ENCODE data around the gene FBRS.

The FBRS gene

DNA sequence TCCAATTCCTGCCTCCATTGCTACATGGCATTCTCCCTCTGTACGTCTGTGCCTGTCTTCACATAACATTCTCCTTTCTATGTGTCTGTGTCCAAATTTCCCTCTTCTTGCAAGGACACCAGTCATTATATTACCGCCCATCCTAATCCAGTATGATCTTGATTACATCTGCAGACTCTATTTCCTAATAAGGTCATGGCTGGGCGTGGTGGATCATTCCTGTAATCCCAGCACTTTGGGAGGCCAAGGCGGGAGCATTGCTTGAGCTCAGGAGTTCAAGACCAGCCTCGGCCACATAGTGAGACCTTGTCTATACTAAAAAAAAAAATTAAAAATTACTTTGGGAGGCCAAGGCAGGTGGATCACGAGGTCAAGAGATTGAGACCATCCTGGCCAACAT, 12.5 kb upstream of the FBRS start:
- no peak for DNase-seq

DNA sequence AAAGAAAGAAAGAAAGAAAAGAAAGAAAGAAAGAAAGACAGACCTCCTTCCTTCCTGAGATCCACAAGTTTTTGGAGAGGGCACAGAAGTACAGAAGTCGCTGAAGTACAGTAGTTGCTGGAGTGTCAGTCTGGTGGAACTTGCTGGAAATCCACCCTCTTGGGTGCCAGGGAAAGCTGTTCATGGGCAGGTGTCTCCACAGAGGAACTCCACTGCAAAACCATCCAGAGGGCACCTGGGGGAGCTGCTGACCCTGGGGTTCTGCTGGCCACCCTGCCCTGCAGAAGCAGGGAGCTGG, 11.0 kb upstream of the FBRS start:
- no peak for DNase-seq

DNA sequence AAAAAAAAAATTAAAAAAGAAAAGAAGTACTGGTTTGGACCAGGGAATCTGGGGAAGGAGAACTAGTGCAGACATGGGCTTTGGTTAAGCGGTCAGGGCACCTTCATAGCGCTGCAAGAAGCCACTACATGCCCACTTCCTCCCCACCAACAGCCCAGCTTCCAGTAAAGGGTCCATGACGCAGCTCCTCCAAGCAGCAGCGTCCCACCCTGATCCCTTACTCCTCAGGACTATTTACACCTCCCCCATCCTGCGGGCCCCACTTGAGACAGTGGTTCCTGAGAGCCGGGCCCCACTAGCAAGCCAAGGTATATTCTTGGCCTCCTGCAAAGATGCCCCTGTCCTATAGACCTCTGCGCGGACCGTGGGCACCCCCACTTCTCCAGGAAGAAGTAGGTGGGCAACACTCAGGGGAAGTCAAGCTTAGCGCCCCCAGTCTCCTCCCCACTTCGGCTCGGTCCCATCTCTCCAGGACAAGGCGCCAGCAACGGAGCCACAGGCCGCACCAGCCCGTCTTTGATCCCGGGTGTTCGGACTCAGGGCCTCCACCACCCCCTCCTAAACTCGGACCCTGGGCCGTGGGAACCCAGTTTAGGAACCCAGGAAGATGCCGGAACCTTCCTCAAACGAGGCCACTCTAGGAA, 8.4 kb upstream of the FBRS start:
- no peak for DNase-seq

DNA sequence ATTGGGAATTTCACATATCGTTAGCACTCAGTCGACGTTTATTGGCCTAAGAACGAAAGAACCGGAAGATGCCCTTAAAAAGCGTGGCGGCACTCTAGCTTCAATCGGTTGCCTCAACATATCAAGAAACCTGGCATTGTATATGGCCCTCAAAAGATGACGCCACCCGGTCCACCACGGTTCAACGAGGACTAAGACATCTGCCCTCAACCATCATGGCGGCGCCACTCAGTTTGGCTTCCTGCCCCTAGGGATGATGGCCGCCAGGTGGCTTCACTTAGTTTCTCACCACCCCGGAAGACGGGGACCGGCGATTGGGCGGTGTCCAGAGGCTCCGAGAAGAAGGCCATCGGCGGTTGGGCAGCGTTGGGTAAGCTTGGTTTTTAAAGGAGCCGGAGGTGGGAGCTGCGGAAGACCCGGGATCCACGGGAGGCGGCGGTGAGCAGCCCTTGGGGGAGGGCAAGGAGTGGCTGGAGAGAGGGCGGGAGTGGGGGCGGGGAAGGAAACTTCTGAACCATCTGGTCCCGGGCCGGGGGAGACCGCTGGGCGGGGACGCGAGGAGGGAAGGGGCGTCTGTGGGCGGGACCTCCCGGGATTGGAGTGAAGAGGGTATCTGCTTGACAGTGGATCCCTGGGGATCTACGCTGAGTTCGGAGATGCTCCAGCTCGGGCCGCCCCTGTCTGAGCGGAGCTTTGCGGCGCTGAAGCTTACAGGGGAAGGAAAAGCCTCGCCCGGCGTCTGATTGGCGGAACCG, 7.7 kb upstream of the FBRS start, which contains the start of gene PRR14:
TSS of gene PRR14 (plus strand) at position 592 of the 755 bp plus-strand sequence. CDS start 686 bp downstream, outside the sequence.
- DNase-seq = peak; percentile 96 to 97

DNA sequence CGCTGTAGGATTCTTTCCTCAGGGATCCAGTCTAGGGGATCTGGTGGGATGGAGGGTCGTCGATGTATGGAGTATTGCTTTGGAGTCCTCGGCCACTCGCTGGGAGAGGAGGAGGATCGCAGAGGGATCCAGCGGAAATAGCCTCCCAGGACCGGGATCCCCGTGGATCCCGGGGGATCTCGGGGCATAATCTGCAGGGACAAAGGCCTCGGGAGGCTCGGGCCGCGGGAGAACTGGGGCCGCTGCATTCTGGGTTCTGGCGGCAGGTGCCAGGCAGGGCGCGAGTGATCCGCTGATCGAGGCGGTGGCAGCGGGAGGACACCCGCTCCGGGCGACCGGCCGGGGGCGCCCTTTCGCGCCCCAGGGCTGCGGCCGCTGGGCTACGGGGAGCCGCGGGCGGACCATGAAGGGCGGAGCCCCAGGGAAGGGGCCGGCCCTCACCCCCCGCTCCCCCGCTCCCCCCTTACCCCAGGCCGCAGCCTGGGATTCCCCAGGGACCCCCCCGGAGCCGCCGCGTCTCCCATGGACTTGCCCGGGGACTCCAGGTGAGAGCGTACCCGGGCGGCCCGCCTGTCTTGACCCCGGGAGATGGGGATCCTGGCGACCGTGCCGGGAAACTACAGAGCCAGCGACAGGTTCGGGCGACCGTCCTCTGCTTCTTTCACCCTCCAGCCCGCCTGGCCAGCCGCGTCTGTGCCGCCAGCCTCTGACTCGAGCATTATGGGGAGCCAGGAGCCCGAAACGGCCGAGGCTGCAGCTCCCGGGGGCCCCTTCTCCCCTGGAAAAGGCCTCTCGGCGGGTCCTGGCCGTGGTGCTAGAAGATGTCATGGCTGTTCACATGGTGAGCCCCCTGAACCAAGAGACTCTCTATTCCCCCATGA, 6.9 kb upstream of the FBRS start:
- peak; percentile 36 to 37 for DNase-seq

DNA sequence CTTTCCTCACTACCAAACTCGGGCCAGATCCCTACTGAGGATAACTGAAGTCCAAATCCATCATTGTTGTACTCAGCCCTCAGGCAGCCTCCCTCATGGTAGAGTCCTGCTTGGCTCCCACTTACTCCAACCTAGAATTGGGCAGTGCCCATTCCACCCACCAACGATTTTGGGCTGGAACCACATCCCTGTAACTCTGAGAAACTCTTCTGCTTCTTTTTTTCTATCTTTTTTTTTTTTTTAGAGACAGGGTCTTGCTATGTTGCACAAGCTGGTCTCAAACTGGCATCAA, 6.3 kb upstream of the FBRS start:
- DNase-seq = no peak

DNA sequence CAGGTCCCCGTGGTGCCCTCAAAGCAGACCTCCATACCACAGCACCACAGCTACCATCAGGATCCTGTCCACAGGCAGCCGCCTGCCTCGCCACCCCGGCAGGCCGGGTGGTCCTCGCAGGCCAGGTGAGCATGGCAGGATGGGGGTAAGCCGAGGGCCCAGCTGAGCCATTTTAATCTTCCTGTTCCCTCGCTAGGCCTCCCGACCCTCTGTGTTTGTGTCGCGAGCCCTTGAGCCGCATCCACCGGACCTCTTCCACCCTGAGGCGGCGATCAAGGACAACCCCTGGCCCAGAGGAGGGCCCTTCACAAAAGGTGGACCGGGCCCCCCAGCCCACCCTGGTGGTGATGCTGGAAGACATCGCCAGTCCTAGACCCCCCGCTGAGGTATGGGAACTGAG, 5.5 kb upstream of the FBRS start:
- no peak for DNase-seq

DNA sequence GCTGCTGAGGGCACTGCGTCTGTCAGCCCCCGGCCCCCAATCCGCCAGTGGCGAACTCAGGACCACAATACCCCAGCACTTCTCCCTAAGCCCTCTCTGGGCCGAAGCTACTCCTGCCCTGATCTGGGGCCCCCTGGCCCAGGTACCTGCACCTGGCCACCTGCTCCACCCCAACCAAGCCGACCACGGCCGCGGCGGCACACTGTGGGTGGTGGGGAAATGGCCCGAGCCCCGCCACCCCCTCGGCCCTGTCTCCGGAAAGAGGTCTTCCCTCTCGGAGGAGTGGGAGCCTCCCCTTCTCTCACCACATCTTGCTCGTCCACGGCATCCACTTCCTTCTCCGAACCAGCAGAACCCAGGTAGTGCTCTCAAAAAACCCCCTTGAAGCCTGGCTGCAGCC, 3.4 kb upstream of the FBRS start:
- DNase-seq = no peak

DNA sequence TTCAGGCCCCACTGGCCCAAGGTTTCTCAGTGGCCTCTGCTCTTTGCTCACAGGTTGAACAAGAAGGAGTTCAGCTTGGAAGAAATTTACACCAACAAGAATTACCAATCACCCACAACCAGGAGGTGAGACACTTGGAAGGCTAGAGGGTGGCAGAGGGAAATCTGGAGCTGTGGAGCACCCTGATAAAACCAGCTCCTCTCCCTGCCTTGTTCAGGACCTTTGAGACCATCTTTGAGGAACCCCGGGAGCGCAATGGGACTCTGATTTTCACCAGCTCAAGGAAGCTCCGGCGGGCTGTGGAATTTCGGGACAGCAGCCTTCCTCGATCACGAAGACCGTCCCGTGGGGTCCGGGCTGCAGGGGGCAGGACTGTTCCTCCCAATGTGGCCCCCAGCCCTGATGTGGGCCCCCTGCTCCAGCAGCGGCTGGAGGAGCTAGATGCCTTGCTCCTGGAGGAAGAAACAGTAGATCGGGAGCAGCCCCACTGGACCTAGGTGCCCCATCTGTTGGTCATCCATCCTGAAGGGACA, 2.4 kb upstream of the FBRS start:
- DNase-seq = no peak

DNA sequence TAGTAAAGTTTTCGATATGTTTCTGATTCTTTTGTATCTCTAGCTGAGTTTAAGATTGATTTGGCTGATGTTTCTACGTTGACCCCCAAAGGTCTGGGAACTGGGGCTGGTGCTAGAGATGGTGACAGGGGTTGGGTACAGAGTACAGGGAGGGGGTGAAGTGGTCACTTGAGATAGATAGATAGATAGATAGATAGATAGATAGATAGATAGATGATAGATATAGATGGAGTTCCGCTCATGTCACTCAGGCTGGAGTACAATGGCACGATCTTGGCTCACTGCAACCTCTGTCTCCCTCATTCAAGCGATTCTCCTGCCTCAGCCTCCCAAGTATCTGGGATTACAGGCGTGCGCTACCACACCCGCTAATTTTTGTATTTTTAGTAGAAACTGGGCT, 1.8 kb upstream of the FBRS start:
- DNase-seq = no peak

DNA sequence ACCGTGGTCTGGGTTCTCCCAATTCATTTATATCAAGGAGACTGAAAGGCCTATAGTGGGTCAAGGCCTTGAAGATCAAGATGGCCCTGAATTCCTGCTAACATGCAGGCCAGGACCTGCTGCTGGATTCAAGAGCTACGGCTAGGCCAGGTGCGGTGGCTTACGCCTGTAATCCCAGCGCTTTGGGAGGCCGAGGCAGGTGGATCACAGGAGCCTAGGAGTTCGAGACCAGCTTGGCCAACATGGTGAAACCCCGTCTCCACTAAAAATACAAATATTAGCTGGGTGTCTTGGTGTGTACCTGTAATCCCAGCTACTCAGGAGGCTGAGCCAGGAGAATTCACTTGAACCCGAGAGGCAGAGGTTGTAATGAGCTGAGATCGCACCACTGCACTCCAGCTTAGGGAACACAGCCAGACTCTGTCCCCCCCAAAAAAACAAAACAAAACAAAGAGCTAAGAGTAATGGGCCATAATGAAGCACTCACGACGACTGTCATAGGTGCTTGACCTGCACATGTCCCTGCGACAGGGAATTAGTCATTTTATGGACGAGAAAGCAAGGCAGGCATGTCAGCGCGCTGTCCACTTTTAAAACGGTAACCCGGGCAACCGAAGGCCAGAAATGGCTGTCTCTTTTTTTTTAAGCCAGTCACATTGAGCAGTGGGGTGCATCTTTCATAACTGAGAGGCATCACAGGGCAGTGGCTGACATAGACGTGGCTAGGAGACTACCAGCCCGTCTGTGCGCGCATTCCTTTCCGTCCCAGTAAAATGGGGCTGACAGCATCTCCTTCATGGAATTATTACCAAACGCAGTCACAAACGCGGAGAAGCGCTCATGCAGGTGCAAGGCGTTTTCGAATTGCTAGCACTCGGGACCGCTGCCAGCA, 1.0 kb upstream of the FBRS start:
- DNase-seq = peak in 1 of 2 experiments; percentile 70

DNA sequence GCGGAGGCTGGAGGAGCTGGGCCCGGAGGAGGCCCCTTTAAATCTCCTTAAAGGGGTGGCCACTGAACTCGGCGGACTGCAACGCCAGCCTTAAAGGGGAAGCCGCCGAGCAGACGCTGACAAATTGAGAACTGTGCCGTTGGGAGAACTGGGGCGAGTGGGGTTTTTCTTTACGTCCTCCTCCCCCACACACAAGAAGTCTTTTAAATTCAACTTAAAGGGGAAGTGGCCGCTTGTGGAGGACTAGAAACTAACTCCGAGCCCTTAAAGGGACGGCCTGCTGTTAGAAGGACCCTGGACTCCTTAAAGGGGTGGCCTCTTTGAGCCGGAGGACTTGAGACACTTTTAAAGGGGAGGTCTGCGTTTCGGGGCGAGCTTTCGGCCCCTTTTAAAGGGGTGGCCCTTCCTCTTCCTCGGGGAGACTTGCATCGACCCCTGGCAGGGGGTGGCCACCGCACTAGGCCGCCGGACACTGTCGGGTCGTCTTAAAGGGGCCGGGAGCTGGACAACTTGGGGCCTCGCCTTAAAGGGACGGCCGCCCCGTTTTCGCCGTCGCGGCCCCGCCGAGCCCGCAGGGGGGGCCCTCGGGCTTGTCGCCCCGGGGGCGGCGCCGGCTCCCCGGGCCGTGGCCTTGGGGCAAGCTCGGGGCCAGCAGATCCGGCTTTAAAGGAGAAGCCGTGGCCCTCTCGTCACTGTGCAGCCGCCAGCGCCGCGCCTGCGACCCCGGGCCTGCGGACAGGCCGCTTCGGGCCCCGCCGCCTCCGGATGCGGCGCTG, 688 bp downstream of the FBRS start:
- peak; percentile 80 to 85 for DNase-seq

DNA sequence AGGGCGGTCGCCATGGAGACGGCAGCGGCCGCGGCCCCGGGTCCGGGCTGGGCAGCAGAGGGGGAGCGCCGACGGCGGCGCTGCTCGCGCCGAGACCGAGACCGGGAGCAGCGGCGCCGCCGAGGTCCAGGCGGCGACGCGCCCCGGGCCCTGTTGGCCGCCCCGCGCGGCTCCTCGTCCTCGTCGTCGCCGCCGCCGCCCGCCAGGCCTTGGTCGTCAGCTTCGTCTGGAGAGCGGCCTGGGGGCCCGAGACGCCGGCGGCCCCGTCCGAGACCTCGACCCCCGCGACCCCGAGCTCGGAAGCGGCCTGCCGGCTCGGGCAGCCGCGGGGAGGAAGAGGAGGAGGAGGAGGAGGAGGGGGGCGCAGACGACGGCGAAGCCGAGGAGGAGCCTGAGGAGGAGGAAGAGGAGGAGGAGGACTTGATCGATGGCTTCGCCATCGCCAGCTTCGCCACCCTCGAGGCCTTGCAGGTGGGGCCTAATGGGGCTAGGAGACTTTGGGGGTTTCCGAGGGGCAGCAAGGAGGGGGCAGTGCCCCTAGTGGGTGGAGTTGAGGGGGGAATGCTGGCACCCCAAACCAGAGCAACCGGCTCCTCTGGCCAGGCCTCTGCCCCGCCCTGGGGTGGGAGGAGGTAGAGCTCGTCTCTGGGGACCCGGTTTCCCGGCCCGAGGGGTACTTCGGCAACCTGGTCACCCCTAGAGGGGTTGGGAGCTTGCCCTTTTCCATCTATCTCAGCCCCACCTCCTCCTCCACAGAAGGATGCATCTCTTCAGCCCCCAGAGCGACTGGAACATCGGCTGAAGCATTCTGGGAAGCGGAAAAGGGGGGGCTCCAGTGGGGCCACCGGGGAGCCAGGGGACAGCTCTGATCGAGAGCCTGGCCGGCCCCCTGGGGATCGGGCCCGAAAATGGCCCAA, 1.5 kb downstream of the FBRS start:
- DNase-seq = peak in 1 of 2 experiments; percentile 13

DNA sequence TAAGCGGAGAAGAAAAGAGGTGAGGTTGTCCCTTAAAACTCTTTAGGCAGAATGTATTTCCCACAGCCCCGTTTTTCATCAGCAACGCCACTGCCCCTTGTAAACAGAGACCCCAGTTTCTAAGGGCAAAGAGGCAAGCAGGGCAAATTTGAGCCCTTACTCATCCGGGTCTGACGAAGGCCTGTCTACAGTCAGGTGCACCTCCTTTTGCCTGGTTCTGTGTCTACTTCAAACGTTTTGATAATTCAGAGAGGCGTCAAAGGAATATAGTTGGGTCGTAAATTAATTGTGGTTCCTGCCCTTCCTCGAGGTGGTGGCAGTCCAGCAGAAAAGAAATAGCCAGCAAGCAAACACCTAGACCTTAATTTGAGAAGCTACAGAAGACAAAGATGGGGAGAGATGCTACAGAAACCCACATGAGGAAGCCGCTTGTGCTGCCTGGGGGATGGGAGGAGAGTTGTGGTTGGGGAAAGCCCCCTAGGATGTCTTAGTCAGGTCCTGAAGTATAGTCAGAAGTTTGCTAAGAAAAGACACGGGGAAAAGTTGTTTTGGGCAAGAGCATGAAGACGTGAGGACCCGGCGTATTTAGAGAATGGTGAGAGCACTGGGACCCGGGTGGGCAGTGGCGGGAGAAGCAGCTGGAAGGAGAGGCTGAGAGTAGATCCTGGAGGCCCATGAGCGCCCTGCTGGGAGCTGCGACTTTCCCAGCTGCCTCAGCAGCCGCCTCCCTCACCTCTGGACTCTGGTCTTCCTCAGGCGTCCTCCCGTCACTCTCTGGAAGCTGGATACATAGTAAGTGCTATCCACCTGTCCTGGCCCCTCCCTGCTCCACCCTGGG, 2.4 kb downstream of the FBRS start:
- no peak for DNase-seq

DNA sequence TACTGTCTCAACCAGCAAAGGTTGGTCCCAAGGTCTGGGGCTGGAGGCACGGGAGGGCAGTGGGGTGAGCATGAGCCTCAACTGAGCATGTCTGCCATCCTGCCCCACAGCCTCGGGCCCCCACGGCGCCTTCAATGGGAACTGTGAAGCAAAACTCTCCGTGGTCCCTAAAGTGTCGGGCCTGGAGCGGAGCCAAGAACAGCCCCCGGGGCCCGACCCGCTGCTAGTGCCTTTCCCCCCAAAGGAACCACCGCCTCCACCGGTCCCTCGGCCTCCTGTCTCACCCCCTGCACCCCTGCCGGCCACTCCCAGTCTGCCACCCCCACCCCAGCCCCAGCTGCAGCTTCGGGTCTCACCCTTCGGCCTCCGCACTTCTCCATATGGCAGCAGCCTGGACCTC, 4.2 kb downstream of the FBRS start:
- DNase-seq = no peak

DNA sequence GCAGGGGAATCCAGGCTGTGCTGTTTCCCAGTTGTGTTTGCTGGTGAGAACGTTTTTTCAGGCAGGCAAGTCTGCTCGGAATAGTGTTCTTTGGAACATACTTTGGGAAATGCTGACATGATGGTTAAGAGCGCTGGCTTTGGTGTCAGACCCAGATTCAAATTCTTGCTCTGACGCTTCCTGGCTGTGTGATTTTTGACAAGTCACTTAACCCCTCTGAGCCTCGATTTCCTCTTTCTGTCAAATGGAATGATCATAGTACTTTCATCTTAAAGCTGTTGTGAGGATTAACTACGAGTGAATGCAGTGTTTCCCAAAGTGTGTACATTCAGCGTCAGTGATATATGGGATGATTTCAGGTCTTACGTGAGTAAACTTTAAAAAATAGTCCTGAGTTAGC, 4.8 kb downstream of the FBRS start:
- DNase-seq = no peak

DNA sequence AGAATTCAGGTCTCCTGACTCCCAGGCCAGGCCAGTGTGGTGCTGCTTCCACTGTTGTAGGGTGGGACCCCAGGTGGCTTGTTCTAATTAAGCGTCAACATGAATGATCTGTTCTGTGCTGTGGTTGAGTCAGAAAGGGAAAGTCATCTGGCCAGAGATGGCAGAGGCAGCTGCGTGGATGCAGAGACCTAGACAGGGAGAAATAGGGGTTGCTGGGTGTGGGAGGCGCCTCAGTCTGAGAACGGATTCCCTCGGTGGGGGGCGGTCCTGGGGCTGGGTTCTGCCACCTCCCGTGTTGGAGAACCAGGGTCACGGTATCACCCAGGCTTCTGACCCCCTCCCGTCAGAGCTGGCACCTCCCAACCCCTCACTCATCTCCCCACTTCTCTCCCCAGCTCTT, 5.6 kb downstream of the FBRS start:
- no peak for DNase-seq

DNA sequence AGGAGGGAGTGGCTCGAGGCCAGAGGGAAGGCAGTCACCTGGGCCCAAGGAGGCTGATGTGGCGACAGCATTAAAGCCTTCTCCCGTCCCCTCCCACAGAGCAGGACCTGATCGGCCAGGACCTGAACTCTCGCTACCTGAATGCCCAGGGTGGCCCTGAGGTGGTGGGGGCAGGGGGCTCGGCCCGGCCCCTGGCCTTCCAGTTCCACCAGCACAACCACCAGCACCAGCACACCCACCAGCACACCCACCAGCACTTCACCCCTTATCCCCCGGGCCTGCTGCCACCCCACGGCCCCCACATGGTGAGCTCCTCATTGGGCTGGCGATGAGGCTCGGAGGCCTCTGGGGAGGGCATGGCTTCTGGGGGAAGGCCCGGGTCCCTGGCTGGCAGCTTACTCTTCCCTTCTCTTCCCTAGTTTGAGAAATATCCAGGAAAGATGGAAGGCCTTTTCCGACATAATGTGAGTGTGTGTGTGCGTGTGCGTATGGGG, 6.4 kb downstream of the FBRS start:
- no peak for DNase-seq

DNA sequence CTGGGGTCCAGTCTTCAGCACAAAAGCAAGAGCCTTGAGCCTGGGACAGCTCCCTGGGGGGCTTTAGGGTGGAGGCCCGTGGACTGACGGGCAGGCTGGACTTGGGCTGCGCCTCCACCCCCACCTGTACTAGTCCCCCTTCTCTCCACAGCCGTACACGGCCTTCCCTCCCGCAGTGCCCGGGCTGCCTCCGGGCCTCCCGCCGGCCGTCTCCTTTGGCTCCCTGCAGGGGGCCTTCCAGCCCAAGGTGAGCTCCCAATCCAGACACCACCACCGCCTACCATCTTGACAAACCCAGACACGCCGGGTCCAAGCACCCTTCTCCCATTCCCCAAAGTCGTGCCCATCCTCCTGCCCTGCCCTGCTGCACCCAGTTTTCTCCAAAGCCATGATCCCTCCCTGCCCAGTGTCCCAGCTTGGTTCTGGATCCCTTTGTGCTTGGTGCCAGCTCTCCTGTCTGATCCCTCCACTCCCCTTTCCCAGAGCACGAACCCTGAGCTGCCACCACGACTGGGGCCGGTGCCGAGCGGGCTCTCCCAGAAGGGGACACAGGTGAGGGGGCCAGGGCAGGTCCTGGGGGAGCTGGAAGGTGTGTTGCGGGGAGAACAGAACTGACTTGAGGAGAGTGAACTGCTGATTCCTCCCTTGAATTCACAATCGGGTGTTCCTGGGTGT, 7.1 kb downstream of the FBRS start:
- DNase-seq = no peak

All from NCI-H2081 (cell line).